Measurements from ENCODE around the gene ACTN4.

GRCh38 chr19:38739440-38740256, 92.2 kb downstream of the ACTN4 start:
- TF ChIP-seq CTCF (IDR thresholded peaks at IDR 0.05) (no peak), POLR2A (IDR thresholded peaks at IDR 0.05) (no peak)
